GM19468 (cell line): ENCODE measurements around the gene SMTNL2.
"Not testable (repeated sequence)": the region's sequence is repeated elsewhere in the genome, so short reads cannot be mapped to it uniquely, and the experiment has no call there.

ENCODE experiments used
- ATAC-seq: cut with Tn5 transposase; IDR thresholded peaks from one replicate; pipeline ENCODE4 v1.9.1; 2021; ENCODE audit warnings: mild to moderate bottlenecking, moderate library complexity, moderate number of reproducible peaks; ENCODE audit not compliant: unreplicated experiment; ENCODE audit errors: extremely low read depth

Gene SMTNL2

GRCh38 chr17:4597975-4598374 is 13.6 kb downstream of the SMTNL2 start:
- ATAC-seq = no peak

GRCh38 chr17:4598776-4599504 is 14.6 kb downstream of the SMTNL2 start:
- no peak for ATAC-seq

- no peak for ATAC-seq
Observed at GRCh38 chr17:4599505-4600281, 15.4 kb downstream of the SMTNL2 start.

DNA sequence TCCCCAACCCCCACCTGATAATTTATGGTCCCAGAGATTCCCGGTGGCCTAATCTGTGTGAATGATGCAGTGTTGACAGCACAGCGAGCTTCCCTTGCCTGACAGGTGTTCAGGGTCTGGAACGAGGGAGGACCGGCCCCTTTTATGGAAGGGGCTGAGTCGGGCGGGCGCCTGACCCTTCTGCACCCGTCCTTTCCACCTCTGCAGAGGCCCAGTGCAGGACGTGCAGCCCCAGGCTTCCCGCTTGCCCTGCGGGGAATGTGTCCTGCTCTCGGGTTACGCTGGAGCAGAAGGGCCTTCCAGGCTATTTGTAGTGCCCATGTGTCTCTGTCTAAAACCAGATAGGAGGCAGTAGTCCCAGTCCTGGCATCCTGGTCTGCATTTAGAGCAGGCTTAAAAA is 16.2 kb downstream of the SMTNL2 start:
- ATAC-seq = no peak

- no peak for ATAC-seq
Observed at GRCh38 chr17:4601326-4601725, 17.0 kb downstream of the SMTNL2 start.

DNA sequence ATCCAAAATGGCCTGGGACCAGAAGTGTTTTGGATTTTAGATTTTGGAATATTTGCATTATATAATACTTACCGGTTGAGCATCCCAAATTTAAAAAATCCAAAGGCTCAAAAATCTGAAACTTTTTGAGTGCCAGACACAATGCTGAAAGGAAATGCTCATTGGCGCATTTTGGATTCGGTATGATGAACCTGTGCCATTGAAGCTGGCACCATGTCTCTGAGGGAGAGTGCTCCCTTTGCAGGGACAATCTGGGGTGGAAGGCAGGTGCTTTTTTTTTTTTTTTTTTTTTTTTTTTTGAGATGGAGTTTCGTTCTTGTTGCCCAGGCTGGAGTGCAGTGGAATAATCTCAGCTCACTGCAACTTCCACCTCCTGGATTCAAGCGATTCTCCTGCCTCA is 17.7 kb downstream of the SMTNL2 start:
- no peak for ATAC-seq

- no peak for ATAC-seq
Observed at GRCh38 chr17:4604111-4604644, 19.8 kb downstream of the SMTNL2 start.

- not testable (repeated sequence) for ATAC-seq
Observed at GRCh38 chr17:4604736-4605135, 20.4 kb downstream of the SMTNL2 start.

GRCh38 chr17:4605826-4606225 is 21.5 kb downstream of the SMTNL2 start:
- no peak for ATAC-seq

- ATAC-seq = no peak
Observed at GRCh38 chr17:4607261-4607741, 23.0 kb downstream of the SMTNL2 start.

DNA sequence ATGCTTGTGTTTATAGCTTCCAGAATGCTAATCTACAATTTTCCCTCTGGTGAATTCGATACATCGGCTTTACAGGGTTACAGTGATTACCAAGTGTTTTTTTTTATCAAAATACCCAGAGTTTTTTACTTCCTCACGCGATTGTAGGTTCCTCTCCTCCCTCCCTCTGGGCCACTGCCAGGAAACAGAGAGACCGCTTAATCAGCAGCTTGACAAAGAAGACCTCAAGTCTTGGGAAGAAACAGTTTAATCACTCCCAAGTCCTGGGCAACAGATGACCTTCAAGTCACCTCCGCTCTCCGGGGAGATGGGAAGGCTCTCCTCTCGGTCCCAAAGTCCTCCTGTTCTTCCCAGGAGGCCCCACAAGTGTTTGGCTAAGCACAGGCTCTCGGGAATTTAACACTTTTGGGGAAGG is 23.5 kb downstream of the SMTNL2 start:
- no peak for ATAC-seq

DNA sequence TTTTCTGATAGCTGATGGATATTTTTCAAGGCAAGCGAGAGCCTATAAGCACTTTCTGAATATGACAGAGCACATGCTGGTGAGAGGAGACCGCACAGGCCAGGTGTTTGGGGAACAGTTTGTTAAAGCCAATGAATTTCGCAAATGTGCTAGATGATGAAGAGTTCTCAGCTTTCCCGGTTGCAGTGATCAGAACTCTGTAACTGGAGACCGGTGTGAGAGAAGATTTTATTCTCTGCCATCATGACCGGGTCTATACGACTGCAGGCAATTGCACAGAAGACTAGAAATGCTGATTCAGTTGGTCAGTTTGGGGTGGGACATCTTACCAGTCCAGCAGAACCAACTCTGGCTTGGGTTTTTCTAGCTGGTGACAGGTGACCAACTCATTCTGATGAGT is 25.4 kb downstream of the SMTNL2 start:
- ATAC-seq = no peak

GRCh38 chr17:4610162-4610561 is 25.8 kb downstream of the SMTNL2 start:
- ATAC-seq = no peak

DNA sequence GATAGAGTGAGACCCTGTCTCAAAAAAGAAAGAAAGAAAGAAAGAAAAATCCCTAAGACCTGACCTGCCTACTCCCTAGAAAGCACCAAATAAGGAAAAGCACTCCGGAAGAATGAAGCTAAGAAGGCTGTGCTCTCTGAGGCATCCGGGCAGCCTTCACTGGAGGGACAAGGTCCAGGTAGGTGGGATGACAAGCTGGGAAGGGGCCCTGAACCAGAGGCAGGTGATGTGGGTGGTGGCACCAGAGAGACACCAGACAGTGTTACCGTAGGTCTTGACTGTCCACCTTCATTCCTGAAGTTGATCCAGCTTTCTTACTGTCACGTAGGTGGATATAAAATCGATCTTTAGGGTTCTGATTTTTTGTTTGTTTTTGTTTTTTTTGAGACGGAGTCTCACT is 26.3 kb downstream of the SMTNL2 start:
- no peak for ATAC-seq

DNA sequence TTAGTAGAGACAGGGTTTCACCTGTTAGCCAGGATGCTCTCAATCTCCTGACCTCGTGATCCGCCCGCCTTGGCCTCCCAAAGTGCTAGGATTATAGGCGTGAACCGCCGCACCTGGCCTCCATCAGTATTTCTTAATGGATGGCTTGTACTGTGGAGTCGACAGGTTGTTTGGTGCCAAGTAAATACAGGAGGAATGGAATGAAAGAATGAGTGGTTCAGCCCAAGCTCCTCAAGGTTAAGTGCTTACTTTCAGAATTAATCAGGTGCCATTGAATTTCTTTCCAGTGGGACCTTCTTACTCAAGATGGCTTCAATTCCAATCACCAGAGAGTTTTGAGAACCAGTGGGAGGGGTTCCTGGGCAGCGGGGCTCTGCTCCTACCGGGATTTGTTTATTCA is 32.1 kb downstream of the SMTNL2 start:
- no peak for ATAC-seq

- ATAC-seq = no peak
Observed at GRCh38 chr17:4617090-4617489, 32.8 kb downstream of the SMTNL2 start.

DNA sequence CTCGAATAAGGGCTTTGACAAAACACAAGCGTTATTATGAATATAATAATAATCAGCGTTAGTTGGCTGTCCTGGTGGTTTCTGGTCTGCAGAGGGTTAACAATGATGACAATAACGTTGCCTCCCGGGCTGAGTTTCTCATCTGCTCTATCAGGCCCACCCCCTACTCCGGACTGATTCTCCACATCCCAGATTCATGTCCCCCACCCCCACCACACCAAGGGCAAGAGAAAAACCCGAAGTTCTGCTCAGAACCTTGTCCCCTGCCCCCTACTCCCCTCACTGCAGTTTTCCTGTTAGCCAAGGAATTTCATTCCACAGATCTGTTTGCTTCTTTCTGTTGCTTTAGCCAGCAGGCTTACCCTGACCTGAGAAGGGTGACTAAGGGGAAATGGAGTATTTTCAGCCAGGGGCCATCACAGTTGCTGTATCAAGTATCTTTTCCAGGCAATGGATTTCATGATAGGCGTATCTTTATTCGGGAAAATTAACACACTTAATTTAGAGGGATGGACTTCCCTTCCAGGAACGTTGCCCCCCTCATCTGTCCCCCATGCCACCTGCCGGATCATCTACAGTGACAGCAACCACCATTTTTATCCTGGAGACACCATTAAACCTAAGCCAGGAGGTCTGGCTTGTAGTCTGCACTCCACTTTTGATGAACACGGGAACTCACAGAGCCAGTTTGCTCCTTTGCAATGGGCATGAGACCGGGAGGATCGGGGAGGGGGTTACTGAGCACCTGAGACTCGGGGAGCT is 33.4 kb downstream of the SMTNL2 start:
- ATAC-seq = no peak

DNA sequence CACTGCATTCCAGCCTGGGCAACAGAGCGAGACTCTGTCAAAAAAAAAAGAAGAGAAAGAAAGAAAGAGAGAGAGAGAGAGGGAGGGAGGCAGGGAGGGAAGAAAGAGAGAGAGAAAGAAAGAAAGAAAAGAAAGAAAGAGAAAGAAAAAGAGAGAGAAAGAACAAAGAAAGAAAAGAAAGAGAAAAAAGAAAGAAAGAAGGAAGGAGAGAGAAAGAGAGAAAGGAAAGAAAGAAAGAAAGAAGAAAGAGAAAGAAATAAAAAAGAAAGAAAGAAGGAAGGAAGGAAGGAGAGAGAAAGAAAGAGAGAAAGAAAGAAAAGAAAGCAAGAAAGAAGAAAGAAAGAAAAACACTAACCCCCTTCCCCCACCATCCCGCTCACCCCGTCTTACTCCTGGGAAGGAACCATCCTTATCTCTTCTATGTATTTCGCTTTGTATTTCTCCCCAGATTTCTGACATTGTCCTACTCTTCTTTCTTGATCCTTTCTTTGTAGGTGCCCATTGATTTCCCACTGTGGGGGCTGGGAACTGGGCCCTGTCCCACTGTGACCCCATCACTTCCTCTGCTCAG is 36.3 kb downstream of the SMTNL2 start:
- ATAC-seq = no peak

DNA sequence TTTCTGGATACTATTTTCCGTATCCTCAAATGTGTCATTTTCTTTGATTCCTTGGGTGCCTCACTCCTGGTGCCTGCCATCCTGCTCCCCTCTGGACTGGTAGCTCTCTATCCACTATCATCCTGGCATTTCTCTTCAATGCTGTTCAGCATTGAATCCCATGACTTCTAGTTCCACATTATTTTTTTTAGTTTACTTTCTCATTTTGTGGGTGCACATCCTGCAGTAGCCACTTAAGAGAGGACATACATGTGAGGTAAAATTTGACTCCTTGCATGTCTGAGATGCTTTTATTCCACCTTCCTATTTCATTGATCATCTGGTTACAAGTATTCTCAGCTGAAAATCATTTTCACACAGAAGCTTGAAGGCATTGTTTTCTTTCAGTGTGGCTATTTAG is 38.0 kb downstream of the SMTNL2 start:
- no peak for ATAC-seq

GRCh38 chr17:4623249-4623648 is 38.9 kb downstream of the SMTNL2 start:
- no peak for ATAC-seq
